Left lobe of liver (tissue), 2 donors: ENCODE measurements around the gene SPRR2A. TPM values are rescaled to one million over a fixed set of nuclear protein-coding genes. Genes with fewer than 3 reads are reported as not detected.
"Not testable (repeated sequence)": the region's sequence is repeated elsewhere in the genome, so short reads cannot be mapped to it uniquely, and the experiment has no call there.

Experiments
- ATAC-seq: fragments of 200-7000 bp; cut with Tn5 transposase; one replicate; pipeline ENCODE4 v1.9.1; 2020; ENCODE audit warnings: mild to moderate bottlenecking, moderate library complexity
- DNase-seq: peaks from one replicate; pipeline ENCODE4 v3.0.0-alpha.2; 2020; ENCODE audit warnings: low spot score
- total RNA-seq: library from RNA; stranded (reverse); gene quantifications from one replicate; pipeline ENCODE4 v1.2.1, GENCODE V29; 2021
- donor health status: DM: no; HTN: no; CAD: no; lungs with moderate emphysema.
- donor health status: DM: no; HTN: yes; CAD: no.

The SPRR2A gene
- total RNA-seq, 1 donor from 2014 or later, result not detected

GRCh38 chr1:153028766-153029165, 28.5 kb downstream of the SPRR2A start:
- DNase-seq (no peak), ATAC-seq (no peak)

GRCh38 chr1:153025797-153026196, 31.5 kb downstream of the SPRR2A start:
- DNase-seq, result no peak
- no peak for ATAC-seq

- ATAC-seq (no peak), DNase-seq (no peak)
Measured at GRCh38 chr1:153024413-153024812, 32.9 kb downstream of the SPRR2A start.

GRCh38 chr1:153023109-153023508, 34.2 kb downstream of the SPRR2A start:
- DNase-seq (no peak), ATAC-seq (no peak)

- ATAC-seq, DNase-seq: not testable (repeated sequence)
Measured at GRCh38 chr1:153022340-153022739, 35.0 kb downstream of the SPRR2A start.

GRCh38 chr1:153021829-153022228, 35.5 kb downstream of the SPRR2A start:
- not testable (repeated sequence) for ATAC-seq, DNase-seq

GRCh38 chr1:153011235-153011758, 46.0 kb downstream of the SPRR2A start:
- not testable (repeated sequence) for DNase-seq, ATAC-seq

Other genes starting within 250 kb of the SPRR2A start
- not detected for gene LCE1B, start 245.5 kb downstream of the SPRR2A start, total RNA-seq
- not detected for gene LCE1A, start 230.0 kb downstream of the SPRR2A start, total RNA-seq
- gene LCE6A, start 214.7 kb downstream of the SPRR2A start, total RNA-seq, result not detected
- not detected for gene LCE7A, start 197.5 kb downstream of the SPRR2A start, total RNA-seq
- not detected for gene SMCP, start 179.2 kb downstream of the SPRR2A start, total RNA-seq
- not detected for gene IVL, start 149.0 kb downstream of the SPRR2A start, total RNA-seq
- not detected for gene SPRR5, start 110.3 kb downstream of the SPRR2A start, total RNA-seq
- not detected for gene SPRR4, start 86.9 kb downstream of the SPRR2A start, total RNA-seq
- gene SPRR1A, start 73.4 kb downstream of the SPRR2A start, total RNA-seq, result not detected
- not detected for gene SPRR3, start 55.8 kb downstream of the SPRR2A start, total RNA-seq
- gene SPRR1B, start 26.3 kb downstream of the SPRR2A start, total RNA-seq, result not detected
- gene SPRR2D, start 16.4 kb downstream of the SPRR2A start, total RNA-seq, result not detected
- not detected for gene SPRR2B, start 14.1 kb upstream of the SPRR2A start, total RNA-seq
- not detected for gene SPRR2E, start 37.0 kb upstream of the SPRR2A start, total RNA-seq
- gene SPRR2F, start 56.0 kb upstream of the SPRR2A start, total RNA-seq, result not detected
- gene SPRR2G, start 93.4 kb upstream of the SPRR2A start, total RNA-seq, result not detected
- gene LELP1, start 145.9 kb upstream of the SPRR2A start, total RNA-seq, result not detected
- not detected for gene PRR9, start 160.1 kb upstream of the SPRR2A start, total RNA-seq
- not detected for gene LORICRIN, start 202.2 kb upstream of the SPRR2A start, total RNA-seq